Measurements from ENCODE around the gene ANKS6. TPM values are rescaled to one million over a fixed set of nuclear protein-coding genes. Genes with fewer than 3 reads are reported as not detected.

The ANKS6 gene
- total and polyA plus RNA-seq, 5 experiments from 2014 or later = 6.3 to 18.1 (median 12.7) TPM

DNA sequence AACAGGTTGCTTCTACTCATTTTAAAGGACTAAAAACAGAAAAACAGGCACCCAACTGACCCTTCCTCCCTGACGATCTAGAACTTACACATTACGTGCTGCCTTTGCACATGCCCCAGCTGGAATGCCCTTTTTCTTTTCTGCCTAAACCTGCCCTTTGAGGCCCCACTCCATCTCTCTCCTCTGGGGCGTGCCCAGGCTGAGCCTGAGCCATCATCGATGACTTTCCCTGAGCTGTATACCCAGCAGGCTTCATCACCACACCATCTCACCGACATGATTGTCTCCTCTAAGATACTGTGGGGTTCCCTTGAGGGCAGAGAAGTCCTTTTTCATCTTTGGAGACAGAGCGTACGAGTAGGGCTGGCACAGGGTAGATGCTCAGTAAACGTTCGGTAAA lies 63.6 kb downstream of the ANKS6 start:
- no peak overlapping the region for H3K27ac Mint-ChIP-seq
- ATAC-seq = no peak
- no peak overlapping the region for H3K4me3 Mint-ChIP-seq
- H3K27me3 Mint-ChIP-seq = no peaks in the 10 kb centered on the region
- H3K9me3 Mint-ChIP-seq = peaks cover 0 to under 1% (median 0%) of the 10 kb centered on the region in 9 donors
- POLR2A ChIA-PET = no interaction called here
- no peak for DNase-seq
- no peaks in the 10 kb centered on the region for H3K4me1 Mint-ChIP-seq
- peaks cover 5 to 36% (median 19%) of the 10 kb centered on the region in 3 donors for H3K36me3 Mint-ChIP-seq

DNA sequence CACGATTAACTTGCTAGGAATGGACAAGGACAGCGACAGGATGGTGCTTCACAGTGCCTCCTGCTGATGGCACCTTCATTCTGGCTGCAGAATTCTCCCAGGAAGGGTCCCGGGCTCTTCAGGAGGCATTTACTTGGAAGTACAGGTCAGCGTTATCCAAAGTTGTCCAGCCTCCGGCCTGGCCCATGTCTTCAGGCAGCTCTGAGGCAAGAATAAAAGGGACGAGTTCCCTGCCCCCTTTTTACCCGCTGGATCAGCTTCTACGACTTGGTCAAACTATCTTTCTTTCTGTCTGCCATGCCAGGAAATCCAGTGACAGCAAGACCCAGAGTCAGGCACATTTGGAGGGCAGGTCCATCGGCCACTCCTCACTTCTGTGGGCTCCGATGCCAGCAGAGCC lies 64.3 kb downstream of the ANKS6 start:
- POLR2A ChIA-PET = no interaction called here
- H3K27me3 Mint-ChIP-seq = peaks cover 0 to 4% (median 0%) of the 10 kb centered on the region in 5 donors
- H3K4me1 Mint-ChIP-seq = peaks cover 0 to 2% (median 0%) of the 10 kb centered on the region in 4 donors
- H3K27ac Mint-ChIP-seq = peak overlapping the region in 2 of 10 donors; percentile 29 to 73
- no peak for ATAC-seq
- peaks cover 0 to 29% (median 12%) of the 10 kb centered on the region in 3 donors for H3K36me3 Mint-ChIP-seq
- no peak for DNase-seq
- no peak overlapping the region for H3K4me3 Mint-ChIP-seq
- H3K9me3 Mint-ChIP-seq = no peaks in the 10 kb centered on the region

DNA sequence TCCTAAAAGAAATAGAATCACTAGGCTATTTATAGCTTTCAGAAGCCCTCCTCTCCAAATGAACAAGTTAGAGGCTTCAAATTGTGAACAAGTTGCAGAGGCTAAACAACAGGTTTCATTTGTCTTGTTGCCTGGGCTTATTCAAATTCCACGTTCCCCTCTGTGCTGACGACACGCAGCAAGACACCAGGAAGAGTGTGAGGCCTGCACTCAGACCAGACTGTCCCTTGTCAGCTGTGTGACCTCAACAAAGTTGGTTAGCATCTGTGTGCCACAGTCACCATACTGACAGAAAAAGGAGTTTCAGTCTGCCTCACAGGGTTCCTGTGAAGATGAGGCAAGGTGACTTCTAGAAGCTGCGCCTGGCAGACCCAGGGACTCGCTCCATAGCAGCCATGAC lies 65.5 kb downstream of the ANKS6 start:
- Mint-ChIP-seq H3K4me3 (no peak overlapping the region), H3K27me3 (peaks cover 0 to 11% (median 2%) of the 10 kb centered on the region in 5 donors), H3K4me1 (peaks cover 0 to 13% (median 0%) of the 10 kb centered on the region in 4 donors), H3K36me3 (peaks cover 0 to 17% (median 1%) of the 10 kb centered on the region in 3 donors), H3K27ac (no peak overlapping the region), H3K9me3 (no peaks in the 10 kb centered on the region)
- DNase-seq (no peak), ATAC-seq (no peak)
- POLR2A ChIA-PET = no interaction called here

DNA sequence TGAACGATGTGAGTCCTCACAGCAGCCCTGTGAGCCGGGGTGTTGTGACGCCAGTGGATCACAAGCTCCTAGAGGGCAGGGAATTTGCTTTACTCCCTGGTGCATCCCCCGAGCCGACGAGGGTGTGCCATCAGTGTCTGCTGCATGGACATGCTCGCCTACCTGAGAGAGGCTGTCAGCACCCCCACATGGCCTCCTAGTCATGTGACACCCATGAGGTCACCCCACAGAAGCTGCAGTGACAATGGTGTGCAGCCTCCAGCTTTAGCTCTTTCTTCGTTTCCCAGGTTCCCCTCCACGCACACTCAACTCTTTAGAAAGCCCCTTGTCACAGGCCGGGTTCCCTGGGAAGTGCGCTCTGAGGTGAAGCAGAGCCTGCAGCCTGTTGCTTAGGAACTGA lies 67.9 kb downstream of the ANKS6 start:
- Mint-ChIP-seq H3K9me3 (peaks cover 0 to 11% (median 4%) of the 10 kb centered on the region in 9 donors), H3K4me1 (peaks cover 0 to 13% (median 0%) of the 10 kb centered on the region in 4 donors), H3K36me3 (peaks cover 0 to 10% (median under 1%) of the 10 kb centered on the region in 3 donors), H3K4me3 (no peak overlapping the region), H3K27me3 (peaks cover 4 to 23% (median 14%) of the 10 kb centered on the region in 5 donors), H3K27ac (no peak overlapping the region)
- DNase-seq = no peak
- ATAC-seq = no peak
- POLR2A ChIA-PET = no interaction called here

DNA sequence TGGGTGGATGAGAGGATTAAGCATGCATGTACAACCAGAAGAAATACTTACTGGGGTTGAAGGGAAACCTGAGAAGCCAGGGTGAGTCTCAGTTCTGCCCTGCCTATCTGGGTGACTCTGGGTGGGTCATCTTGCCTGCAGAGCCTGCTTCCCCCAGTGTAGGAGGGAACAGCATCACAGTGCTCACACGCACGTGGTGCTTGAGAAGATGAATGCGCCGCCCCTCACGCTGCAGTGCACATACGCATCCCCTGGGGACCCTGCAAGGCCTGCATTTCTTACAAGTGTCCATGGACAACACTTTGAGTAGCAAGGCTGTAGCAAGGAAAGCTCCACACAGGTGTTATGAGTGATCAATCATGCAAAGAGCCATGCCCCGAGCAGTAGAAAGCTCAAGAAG lies 68.9 kb downstream of the ANKS6 start:
- Mint-ChIP-seq H3K36me3 (peaks cover 0 to 18% (median 0%) of the 10 kb centered on the region in 3 donors), H3K9me3 (peaks cover 0 to 18% (median 4%) of the 10 kb centered on the region in 9 donors), H3K4me1 (peaks cover 0 to 13% (median 0%) of the 10 kb centered on the region in 4 donors), H3K27ac (no peak overlapping the region), H3K27me3 (peaks cover 11 to 34% (median 19%) of the 10 kb centered on the region in 5 donors), H3K4me3 (no peak overlapping the region)
- DNase-seq (no peak), ATAC-seq (no peak)
- POLR2A ChIA-PET = no interaction called here

GRCh38 chr9:98726735-98727134 lies 69.6 kb downstream of the ANKS6 start:
- DNase-seq (no peak), ATAC-seq (no peak)
- Mint-ChIP-seq H3K4me1 (peaks cover 0 to 13% (median 0%) of the 10 kb centered on the region in 4 donors), H3K9me3 (peaks cover 0 to 18% (median 4%) of the 10 kb centered on the region in 9 donors), H3K27ac (no peak overlapping the region), H3K36me3 (peaks cover 0 to 18% (median 0%) of the 10 kb centered on the region in 3 donors), H3K27me3 (peaks cover 14 to 41% (median 20%) of the 10 kb centered on the region in 5 donors), H3K4me3 (no peak overlapping the region)
- POLR2A ChIA-PET = no interaction called here

GRCh38 chr9:98724810-98725530 lies 71.4 kb downstream of the ANKS6 start:
- H3K4me1 Mint-ChIP-seq = peaks cover 0 to 13% (median 0%) of the 10 kb centered on the region in 4 donors
- H3K4me3 Mint-ChIP-seq = no peak overlapping the region
- ATAC-seq (no peak), DNase-seq (no peak)
- H3K27me3 Mint-ChIP-seq = peaks cover 20 to 47% (median 21%) of the 10 kb centered on the region in 5 donors
- H3K36me3 Mint-ChIP-seq = peaks cover 0 to 18% (median 0%) of the 10 kb centered on the region in 3 donors
- H3K9me3 Mint-ChIP-seq = peaks cover 0 to 18% (median 4%) of the 10 kb centered on the region in 9 donors
- POLR2A ChIA-PET = no interaction called here
- no peak overlapping the region for H3K27ac Mint-ChIP-seq

- peaks cover 0 to 31% (median 4%) of the 10 kb centered on the region in 9 donors for H3K9me3 Mint-ChIP-seq
- H3K27ac Mint-ChIP-seq = no peak overlapping the region
- peaks cover 0 to 7% (median 0%) of the 10 kb centered on the region in 4 donors for H3K4me1 Mint-ChIP-seq
- H3K4me3 Mint-ChIP-seq = no peak overlapping the region
- DNase-seq (no peak), ATAC-seq (no peak)
- H3K27me3 Mint-ChIP-seq = peaks cover 26 to 47% (median 29%) of the 10 kb centered on the region in 5 donors
- peaks cover 0 to 18% (median 0%) of the 10 kb centered on the region in 3 donors for H3K36me3 Mint-ChIP-seq
- POLR2A ChIA-PET = no interaction called here
Measured at GRCh38 chr9:98721643-98722042, 74.7 kb downstream of the ANKS6 start.

DNA sequence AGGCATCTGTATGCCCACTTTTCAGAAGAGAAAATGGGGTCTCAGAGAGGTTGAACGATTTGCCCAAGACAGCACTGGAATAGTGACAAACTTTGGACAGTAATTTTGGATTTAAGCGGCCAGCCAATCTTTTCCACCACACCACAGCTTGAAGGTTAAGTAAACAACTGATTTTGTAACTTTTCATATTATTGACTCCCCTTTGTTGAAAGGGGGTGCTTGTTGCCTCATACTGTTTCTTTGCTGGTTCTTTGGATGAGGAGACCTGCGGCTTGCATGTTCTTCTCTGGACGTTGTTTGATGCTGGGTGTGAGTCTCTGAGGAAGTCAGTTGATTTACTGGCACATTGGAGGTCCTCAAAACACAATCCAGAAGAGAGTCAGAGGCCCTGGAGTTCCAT lies 76.0 kb downstream of the ANKS6 start:
- no peak overlapping the region for H3K4me3 Mint-ChIP-seq
- H3K27me3 Mint-ChIP-seq = peaks cover 26 to 57% (median 35%) of the 10 kb centered on the region in 5 donors
- ATAC-seq (no peak), DNase-seq (no peak)
- POLR2A ChIA-PET = no interaction called here
- H3K9me3 Mint-ChIP-seq = peaks cover 0 to 31% (median 4%) of the 10 kb centered on the region in 9 donors
- peaks cover 0 to 18% (median 0%) of the 10 kb centered on the region in 3 donors for H3K36me3 Mint-ChIP-seq
- H3K4me1 Mint-ChIP-seq = no peaks in the 10 kb centered on the region
- peak overlapping the region in 1 of 10 donors; percentile 20 for H3K27ac Mint-ChIP-seq

DNA sequence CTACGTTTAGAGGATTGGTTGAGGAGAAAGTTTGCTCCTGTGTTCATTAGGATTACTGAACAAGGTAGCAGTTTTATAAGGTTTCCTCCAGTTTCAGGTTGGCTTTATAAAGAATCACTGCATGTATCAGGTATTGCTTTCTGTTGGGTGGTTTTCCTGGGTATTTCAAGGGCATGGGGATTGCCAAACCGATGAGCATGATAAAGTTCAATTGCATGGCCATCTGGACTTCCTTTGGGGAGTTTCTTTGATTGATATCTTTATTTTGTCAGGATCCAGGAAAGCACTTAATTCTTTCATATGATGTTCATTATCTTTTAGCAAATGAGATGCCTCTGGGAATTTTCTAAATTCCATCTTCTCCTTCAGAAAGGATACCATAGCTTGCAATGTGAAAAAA lies 77.3 kb downstream of the ANKS6 start:
- H3K9me3 Mint-ChIP-seq = peaks cover 0 to 26% (median 3%) of the 10 kb centered on the region in 9 donors
- no peak overlapping the region for H3K4me3 Mint-ChIP-seq
- ATAC-seq (no peak), DNase-seq (no peak)
- peaks cover 0 to 13% (median 0%) of the 10 kb centered on the region in 3 donors for H3K36me3 Mint-ChIP-seq
- H3K4me1 Mint-ChIP-seq = no peaks in the 10 kb centered on the region
- POLR2A ChIA-PET = no interaction called here
- peaks cover 22 to 56% (median 29%) of the 10 kb centered on the region in 5 donors for H3K27me3 Mint-ChIP-seq
- no peak overlapping the region for H3K27ac Mint-ChIP-seq

GRCh38 chr9:98714833-98715232 lies 81.5 kb downstream of the ANKS6 start:
- Mint-ChIP-seq H3K4me1 (peaks cover 0 to 1% (median 0%) of the 10 kb centered on the region in 4 donors), H3K36me3 (peaks cover 0 to 2% (median 0%) of the 10 kb centered on the region in 3 donors), H3K4me3 (no peak overlapping the region), H3K27ac (no peak overlapping the region), H3K9me3 (peaks cover 0 to 14% (median 0%) of the 10 kb centered on the region in 9 donors), H3K27me3 (peaks cover 23 to 53% (median 45%) of the 10 kb centered on the region in 5 donors)
- no peak for DNase-seq
- no peak for ATAC-seq
- POLR2A ChIA-PET = no interaction called here

DNA sequence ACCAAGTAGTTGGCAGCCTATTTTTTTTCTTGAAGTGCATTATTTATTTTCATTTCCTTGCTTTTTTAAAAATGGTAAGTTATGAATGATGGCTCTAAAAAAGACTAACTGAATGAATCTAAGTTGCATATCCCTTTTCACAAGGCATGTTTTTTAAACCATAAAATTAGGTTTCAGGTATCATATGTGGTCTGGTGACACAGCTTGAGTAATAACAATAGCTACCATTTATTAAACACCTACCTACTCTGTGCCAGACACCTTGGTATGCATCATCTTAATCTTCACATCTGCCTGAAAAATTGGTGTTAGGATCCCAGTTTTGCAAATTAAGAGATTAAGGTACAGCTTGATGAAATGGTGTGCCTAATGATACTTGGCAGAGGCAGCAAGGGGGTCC lies 83.4 kb downstream of the ANKS6 start:
- ATAC-seq = no peak
- Mint-ChIP-seq H3K27me3 (peaks cover 26 to 59% (median 48%) of the 10 kb centered on the region in 5 donors), H3K27ac (no peak overlapping the region), H3K4me3 (no peak overlapping the region), H3K36me3 (peaks cover 0 to 2% (median 0%) of the 10 kb centered on the region in 3 donors), H3K9me3 (peaks cover 0 to 6% (median 0%) of the 10 kb centered on the region in 9 donors), H3K4me1 (peaks cover 0 to 5% (median 0%) of the 10 kb centered on the region in 4 donors)
- no peak for DNase-seq
- POLR2A ChIA-PET = interaction anchor here (0.6 kb wide), 1 partner anchor 31 kb away, joined by 3 read pairs; no protein-coding TSS in a partner anchor
